GM10266 (cell line): ENCODE data around the gene BCHE.

Experiments used
- DNase-seq: peaks from one replicate; pipeline ENCODE4 v3.0.0; 2012; ENCODE audit errors: extremely low spot score
- CTCF ChIP-seq: IDR thresholded peaks from 2 replicates; pipeline ENCODE4 v1.5.1; 2012; ENCODE audit warnings: mild to moderate bottlenecking, low read depth; ENCODE audit not compliant: control insufficient read depth, insufficient read depth; ENCODE audit errors: missing control alignments

The BCHE gene

GRCh38 chr3:165748094-165748493 lies 89.1 kb downstream of the BCHE start:
- DNase-seq, result no peak
- no peak for TF ChIP-seq CTCF

- DNase-seq, result no peak
- TF ChIP-seq CTCF, result no peak
Measured at GRCh38 chr3:165746874-165747273, 90.3 kb downstream of the BCHE start.

- no peak for DNase-seq
- no peak for TF ChIP-seq CTCF
Measured at GRCh38 chr3:165744025-165744424, 93.2 kb downstream of the BCHE start.

- no peak for TF ChIP-seq CTCF
- no peak for DNase-seq
Measured at GRCh38 chr3:165742351-165742750, 94.9 kb downstream of the BCHE start.

GRCh38 chr3:165729756-165730155 lies 107.5 kb downstream of the BCHE start:
- TF ChIP-seq CTCF, result no peak
- no peak for DNase-seq

- no peak for TF ChIP-seq CTCF
- DNase-seq, result no peak
Measured at GRCh38 chr3:165728924-165729323, 108.3 kb downstream of the BCHE start.

- no peak for TF ChIP-seq CTCF
- DNase-seq, result no peak
Measured at GRCh38 chr3:165725296-165725695, 111.9 kb downstream of the BCHE start.
